ENCODE data around the gene SLC22A16.
"Not testable (repeated sequence)": the region's sequence is repeated elsewhere in the genome, so short reads cannot be mapped to it uniquely, and the experiment has no call there.

Gene SLC22A16

DNA sequence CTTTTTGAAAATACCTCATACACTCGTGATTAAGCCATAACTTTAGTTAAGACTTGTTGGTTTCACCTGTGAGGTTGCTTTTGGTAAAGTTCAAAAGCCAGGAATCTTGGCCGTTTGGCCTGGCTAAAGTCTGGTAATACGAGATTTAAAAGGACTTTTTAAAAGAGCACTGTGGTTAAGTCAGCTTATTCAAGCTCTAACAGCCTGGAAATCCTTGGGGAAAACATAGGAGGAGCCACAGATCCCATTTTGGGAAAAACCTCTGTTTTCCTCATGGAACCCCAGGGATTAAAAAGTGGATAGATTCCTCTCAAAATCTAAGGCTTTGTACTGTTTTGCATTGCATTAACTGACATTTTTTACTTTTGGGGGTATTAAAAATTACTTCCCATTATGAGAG, 13.7 kb upstream of the SLC22A16 start:
- DNase-seq (ENCODE audit: low read depth), result no peak

DNA sequence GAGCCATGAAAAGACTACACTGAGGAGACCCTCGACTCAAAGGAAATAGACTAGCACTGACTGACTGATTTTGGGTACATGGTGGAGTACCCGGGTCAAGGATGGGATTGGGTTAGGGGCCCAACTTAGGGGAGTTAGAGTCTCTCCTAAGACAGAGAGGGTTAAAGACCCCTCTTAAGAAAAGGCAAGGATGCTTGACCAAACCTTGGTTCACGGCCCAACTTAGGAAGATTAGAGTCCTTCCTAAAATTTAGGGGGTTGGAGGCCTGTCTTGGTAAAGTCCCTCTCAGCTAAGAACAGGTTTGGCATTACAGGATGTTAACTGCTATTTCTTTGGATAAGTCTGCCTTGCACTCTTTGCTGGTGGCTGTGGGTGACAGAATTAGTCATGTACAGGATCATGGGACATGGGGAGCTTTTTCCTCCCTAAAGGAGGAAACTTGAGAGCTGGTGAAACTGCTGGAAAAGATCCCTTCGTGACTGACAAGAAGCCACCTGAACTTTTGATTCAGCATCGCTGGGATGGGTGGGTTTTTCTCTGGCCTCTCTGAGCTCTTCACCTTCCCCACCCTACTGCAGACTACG, 12.3 kb upstream of the SLC22A16 start:
- no peak for DNase-seq (ENCODE audit: low read depth)

DNA sequence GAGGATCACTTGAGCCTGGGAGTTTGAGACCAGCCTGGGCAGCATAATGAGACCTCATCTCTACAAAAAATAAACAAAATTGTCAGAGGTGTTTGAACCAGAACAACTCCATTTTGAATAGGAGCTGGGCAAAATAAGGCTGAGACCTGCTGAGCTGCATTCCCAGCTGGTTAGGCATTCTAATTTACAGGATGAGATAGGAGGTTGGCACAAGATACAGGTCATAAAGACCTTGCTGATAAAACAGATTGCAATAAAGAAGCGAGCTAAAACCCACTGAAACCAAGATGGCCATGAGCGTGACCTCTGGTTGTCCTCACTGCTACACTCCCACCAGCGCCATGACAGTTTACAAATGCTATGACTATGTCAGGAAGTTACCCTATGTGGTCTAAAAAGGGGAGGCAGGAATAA, 11.6 kb upstream of the SLC22A16 start:
- DNase-seq (ENCODE audit: low read depth), result not testable (repeated sequence)

DNA sequence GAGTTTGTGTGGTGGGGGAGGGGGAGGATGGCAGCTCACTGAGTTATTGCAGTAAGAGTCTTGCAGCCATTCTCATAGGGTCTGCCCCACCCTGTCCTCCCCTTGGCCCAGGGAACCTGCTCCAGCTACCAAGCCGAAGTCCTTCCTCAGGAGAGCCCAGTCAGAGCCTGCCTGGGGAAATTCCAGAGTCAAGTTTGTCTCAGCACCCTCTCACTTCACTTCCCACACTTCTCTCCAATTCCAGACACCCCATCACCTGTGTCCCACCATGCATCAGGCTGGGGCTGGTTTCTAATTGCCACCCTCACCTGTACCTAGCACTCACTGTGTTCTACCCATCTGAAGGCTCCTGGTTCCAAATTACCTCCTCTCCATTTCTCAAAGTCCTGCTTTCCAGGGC, 10.3 kb upstream of the SLC22A16 start:
- no peak for DNase-seq (ENCODE audit: low read depth)

DNA sequence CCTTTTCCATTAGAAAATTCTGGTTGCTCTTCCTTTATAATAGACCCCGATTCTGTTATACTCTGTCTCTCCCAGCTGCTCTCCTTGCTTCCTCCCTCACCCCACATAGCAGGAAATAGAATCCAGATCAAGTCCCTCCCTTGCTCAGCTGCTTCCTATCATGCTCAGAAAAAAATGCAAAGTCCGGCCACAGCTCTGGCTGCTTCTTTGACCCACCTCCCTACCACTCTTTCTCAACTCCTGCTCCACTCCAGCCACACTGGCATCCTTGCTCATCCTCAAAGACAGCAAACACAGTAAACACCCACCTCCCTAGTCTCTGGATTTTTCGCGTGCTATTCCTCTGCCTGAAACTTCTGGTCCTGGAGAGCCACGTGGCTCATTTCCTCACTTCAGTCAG, 9.1 kb upstream of the SLC22A16 start:
- no peak for DNase-seq (ENCODE audit: low read depth)

DNA sequence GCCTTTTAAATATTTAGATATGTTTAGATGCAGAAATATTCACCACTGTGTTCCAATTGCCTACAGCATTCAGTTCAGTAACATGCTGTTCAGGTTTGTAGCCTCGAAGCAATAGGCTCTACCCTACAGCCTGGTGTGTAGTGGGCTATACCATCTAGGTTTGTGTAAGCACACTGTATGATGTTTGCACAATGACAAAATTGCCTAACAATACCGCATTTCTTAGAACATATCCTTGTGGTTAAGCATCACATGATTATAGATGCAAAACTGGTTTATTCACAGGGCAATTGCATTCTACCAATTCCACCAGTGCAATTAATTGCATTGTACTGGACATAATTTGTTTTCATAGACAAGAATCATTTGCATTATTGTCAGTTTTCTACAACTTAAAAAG, 7.9 kb upstream of the SLC22A16 start:
- DNase-seq (ENCODE audit: low read depth), result no peak

DNA sequence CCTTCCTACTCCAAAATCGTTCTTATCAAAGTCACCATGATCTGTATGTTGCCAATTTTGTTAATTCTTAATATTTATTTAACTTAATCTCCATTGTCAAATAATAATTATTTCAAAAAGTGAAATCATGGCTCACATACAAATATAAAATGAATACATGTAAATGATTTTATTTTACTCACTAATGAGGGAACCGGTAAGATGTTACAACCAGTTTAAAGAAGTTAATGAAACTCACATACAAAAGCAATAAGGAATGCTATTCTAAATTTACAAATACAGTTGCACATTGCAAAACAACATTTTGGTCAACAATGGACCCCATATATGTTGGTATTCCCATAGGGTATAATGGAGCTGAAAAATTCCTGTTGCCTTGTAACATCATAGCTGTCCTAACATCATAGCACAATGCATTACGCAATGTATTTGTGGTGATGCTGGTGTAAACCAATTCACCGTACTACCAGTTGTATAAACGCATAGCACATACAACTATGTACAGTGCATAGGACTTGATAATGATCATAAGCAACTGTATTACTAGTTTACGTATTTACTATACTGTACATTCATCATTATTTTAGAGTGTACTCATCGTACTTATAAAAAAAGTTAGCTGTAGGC, 6.5 kb upstream of the SLC22A16 start:
- DNase-seq (ENCODE audit: low read depth), result no peak

DNA sequence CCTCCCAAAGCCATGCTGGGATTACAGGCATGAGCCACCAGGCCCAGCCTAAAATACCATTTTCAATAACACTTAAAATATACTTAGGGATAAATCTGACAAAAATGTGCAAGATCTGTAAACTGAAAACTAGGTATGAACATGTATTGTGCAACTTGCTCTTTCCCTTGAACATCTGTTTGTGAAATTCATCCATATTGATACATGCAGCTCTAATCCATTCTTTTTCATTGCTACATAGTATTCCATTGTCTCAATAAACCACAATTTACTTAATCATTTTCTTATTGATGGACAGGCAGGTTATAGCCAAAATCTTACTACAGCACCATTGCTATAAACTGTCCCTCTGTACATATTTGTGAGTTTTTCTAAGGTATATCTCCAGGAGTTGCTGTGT, 4.7 kb upstream of the SLC22A16 start:
- DNase-seq (ENCODE audit: low read depth), result no peak

DNA sequence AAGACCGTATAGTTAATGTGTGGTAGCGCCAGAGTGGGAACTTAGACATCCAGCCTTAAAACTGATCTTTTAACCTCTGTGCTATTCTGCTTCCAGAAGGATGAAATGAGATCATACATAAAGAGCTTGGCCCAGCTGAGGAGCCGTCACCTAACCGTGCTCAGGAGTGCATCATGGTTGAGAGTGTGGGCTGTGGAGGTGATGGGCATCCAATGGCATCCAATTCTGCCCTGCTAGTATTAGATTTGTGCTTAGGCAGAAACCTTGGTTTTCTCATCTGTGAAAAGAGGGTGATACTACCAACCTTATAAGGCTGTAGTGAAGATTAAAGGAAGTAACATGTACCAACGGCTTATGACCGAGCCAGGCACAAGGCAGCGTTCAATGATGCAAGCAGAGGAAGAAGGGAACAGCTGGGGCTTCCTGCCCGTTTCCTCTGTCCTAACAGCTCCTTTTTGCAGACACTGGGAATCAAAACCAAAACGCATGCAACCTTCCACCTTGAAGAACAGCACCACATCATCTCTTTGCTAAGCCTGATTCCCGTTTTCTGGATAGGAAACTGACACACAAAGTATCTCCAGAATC, 1.3 kb downstream of the SLC22A16 start:
- no peak for DNase-seq (ENCODE audit: low read depth)

DNA sequence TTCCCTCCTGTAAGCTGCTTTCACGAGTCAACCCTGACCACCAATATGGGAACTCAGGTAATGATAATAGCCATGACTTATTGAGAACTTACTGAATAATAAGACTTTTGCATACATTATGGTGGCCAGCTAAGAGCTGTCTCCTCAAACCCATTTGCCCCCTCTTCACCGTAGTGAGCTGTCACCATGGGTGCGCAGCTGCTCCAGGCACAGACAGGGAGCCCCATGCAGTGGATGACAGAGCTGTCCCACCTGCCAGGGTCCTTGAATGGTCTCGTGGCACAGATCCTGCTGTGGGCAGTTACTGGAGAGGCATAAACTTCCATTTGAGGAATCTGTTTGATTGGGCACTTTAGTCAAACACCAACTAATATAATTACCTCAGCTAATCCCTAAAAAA, 1.9 kb downstream of the SLC22A16 start:
- DNase-seq (ENCODE audit: low read depth), result no peak

DNA sequence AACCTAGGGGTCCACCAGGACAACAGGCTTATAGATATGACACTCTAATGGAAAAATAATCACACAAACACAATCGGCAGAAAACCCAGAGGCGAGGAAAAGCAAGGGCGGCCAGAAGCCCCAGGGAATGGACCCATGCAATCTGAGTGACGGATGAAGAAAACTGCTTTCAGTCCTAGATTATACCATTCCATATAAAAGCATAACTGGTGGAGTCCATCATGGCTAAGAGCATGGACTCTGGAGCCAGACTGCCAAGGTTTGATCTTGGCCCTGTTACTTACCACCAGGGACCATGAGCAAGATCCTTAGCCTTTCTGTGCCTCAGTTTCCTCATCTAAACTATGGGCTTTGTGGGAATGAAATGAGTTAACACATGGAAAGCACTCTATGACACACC, 3.7 kb downstream of the SLC22A16 start:
- no peak for DNase-seq (ENCODE audit: low read depth)

DNA sequence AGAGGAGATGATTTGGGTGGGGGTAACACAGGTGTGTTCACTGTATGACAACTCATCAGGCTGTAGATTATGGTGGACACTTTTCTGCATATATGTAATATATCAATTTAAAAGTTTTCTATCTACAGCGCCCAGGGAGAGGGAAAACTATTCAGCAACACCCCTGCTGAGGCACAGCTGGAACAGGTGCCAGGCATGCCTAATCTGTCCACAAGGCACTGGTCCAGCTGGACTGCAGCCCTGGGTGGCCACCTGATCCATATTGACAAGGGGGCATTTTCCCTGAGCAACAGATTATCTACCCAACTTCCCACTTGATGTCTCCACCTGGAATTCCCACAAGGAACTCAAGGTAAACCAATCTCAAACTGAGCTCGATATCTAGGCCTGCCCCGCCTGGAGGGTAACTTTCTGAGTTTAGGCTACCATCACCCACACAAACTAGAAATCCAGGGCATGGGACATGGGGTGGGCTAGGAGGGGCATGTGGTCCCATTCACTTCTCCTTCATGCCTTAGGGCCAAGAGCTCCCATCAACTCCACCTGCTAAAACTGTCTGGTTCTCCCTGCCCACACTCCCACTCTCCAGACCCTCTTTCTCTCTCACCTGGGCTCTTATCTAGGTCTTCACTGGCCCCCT, 4.6 kb downstream of the SLC22A16 start:
- DNase-seq (ENCODE audit: low read depth), result no peak

DNA sequence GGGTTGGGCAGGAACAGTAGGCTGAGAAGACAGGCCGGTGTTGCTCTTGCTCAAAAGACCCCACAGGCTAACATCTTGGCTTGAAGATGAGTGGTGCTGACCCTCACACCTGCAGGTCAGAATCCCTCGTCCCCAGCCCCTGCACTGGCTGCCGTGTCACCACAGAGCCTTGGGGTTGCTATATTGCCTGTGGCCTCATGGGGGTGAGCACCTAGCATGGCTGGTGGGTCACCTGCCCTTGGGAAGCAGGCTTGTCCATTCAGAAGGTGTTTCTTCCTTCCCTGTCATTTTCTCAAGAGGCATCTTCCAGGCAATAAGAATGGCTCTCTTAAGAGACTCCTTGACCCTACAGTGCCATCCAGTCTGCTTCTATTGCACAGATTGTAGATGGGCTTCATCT, 7.7 kb downstream of the SLC22A16 start:
- no peak for DNase-seq (ENCODE audit: low read depth)

DNA sequence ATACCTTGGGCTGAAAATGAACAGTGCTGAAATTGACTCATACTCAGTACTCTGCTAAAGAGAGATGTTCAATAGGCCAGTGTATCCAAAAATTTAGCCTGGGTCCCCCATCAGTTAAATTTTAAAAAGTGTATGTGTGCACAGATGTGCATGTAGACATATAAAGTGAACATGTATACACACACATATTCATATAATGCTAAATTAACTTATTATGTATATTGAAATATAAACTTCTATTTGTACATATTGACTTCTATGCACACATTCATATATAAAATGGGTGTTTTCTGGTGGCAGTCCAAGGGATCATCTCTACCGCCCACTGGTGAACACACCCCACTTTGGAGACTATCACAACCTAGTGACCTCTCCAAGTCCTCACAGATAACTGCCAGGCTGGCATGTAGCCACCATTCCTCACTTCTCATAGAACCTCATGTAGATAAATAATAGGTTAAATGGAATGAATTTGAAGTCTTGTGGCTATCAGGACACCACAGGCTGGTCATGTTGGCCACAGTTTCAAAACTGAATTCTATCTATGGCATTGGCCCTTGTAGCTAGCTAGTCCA, 8.8 kb downstream of the SLC22A16 start:
- no peak for DNase-seq (ENCODE audit: low read depth)

DNA sequence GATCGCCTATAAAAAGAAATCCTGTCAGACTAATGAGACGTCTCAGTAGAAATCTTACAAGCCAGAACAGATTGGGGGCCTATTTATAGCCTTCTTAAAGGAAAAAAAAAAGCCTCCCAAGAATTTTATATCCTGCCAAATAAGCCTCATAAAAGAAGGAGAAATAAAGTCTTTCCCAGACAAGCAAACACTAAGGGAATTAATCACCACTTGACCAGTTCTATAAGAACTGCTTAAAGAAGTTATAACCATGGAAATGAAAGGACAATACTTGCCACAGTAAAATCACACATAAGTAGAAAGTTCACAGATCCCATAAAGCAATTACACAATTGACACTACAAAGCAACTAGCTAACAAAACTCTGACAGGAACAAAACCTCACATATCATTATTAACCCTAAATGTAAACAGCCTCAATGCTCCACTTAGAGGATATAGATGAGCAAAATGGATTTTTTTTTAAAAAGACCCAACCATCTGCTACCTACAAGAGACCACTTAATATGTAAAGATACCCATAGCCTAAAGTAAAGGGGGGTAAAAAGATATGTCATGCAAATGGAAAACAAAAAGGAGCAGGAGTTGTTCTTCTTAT, 13.4 kb downstream of the SLC22A16 start:
- DNase-seq (ENCODE audit: low read depth), result no peak

DNA sequence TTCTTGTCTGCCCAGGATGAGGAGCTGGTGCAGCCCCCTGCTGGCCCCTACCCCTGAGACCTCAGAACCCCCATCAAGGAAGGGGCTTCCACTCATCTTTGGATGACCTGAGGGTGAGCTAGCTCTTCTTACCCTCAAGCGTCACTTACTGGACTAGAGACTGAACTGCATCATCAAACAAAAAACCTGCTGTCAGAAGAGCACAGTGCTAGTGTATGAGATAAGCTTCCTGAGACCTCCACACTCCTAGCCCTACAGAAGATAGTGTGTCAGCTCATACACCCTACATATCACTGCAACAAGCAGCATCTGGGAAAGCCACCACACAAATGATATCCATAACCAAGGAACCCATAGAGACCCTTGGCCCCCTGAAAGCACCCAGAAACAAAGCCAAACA, 15.0 kb downstream of the SLC22A16 start:
- DNase-seq (ENCODE audit: low read depth), result no peak

DNA sequence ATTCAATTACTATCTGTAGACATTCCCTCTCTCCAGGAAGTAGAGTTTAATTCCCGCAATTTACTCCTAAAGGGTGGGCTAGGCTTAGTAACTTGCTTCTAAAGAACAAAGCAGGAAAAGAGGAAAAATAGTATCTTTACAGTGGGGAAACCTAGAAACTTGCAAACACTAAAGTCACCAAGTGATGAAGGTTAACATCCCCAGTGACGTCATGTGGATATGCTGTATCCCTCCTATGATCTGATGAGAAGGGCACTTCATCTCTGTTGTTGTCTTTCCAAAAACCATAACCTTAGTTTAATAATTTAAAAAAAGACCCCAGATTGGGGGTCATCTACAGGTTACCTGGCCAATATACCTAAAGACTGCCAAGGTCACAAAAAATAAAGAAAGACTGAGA, 17.3 kb downstream of the SLC22A16 start:
- DNase-seq (ENCODE audit: low read depth), result no peak

DNA sequence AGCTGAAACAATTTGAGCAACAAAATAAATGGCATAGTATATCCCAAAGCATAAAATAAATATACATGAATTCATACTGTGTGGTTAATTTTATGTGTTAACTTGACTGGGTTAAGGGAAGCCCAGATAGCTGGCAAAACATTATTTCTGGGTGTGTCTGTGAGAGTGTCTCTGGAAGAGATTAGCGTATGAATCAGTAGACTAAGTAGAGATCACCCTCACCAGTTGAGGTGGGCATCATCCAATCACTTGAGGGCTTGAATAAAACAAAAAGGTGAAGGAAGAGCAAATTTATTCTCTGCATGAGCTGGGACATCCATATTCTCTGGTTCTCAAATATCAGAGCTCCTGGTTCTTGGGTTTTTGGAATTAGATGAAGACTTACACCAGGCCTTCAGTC, 17.9 kb downstream of the SLC22A16 start:
- DNase-seq (ENCODE audit: low read depth), result no peak

DNA sequence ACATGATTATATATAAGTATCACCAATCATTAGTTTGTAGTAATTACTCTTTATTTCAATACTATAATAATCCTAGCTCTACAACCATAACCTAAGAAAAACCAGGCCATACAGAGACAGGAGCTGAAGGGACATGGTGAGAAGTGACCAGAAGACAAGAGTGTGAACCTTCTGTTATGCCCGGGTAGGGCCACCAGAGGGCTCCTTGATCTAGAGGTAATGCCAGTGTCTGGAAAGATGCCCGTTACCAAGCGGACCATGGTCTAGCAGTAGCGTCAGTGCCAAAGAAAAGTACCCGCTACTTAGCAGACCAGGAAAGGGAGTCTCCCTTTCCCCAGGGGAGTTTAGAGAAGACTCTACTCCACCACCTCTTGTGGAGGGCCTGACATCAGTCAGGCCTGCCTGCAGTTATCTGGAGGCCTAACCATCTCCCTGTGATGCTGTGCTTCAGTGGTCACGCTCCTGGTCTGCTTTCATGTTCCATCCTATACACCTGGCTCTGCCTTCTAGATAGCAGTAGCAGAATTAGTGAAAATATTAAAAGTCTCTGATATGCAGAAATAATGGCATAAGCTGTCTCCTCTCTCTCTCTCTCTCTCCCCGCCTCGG, 18.7 kb downstream of the SLC22A16 start:
- DNase-seq (ENCODE audit: low read depth), result not testable (repeated sequence)

DNA sequence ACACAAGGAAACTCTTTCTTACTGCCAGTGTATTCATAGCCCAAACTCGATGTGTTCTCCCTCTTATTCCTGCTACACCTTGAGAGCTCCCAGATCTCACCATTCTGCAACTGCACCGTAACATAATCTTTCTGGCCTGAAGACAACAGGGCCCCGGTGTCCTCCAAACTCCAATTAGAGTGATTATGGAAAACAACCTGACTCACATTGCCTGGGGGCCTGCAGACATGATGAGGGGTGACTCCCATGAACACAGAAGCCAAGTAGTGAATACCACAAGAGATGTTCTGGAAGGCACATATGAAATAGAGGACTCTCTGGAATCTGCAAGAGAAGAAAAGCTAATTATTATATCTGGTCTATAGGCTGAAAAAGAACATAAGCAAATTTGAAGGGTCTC, 19.7 kb downstream of the SLC22A16 start:
- no peak for DNase-seq (ENCODE audit: low read depth)

DNA sequence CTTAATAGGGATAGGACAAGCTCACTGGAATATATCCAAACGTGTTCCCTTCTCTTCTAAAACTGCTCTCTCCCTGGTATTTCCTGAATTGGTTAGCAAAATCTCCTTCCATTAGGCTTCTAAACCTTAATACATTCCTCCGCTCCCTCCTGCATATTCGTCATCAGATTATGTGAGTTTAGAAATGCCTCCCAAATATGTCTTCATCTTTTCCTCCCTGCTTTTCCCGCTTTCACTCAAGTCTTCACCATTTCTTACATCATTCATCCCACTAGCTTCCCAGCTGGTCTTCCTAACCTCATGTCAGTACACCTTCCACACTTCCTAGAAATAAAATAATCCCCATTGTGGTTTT, 26.9 kb downstream of the SLC22A16 start:
- DNase-seq (ENCODE audit: low read depth), result no peak

DNA sequence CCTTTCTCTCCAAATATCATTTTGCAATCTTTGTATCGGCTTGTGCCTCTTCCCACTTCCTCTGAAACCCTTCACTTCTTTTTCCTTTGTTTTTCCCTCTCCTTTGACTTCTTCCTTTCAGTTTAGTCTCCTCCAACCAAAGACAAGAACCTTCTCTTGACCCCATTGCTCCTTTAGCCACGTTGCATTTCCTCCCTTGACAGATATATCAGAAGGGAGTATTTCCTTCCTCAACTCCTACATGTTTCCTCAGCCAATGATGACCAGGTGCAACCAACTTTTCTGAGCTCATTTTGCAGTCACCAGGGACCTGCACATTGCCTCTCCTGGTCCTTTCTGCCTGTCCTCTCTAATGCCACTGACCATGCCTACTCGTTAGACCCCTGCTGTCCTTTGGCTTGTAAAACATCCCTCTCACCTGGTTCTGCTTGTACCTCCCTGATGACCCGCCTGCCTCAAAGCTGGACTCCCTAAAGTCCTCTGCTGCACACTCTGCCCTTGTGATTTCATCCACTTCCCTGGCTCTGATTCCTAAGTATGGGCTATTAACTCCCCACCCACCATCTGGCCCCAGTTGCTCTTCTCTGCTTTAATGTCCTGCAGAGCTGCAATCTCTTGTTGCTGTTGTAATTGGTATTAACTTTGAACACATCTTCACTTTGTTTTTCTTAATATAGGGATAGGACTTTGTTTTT, 27.4 kb downstream of the SLC22A16 start:
- no peak for DNase-seq (ENCODE audit: low read depth)

Measured in stimulated activated CD8-positive, alpha-beta memory T cell treated with anti-CD3 and anti-CD28 coated beads, Interleukin-4, amount 100 ng/mL, for 24 hours (primary cell).